ENCODE data around the gene SPAG16.

The SPAG16 gene

GRCh38 chr2:213566846-213567245 is 282.6 kb downstream of the SPAG16 start:
- Histone ChIP-seq H3K4me3 (no peak overlapping the region), H3K4me2 (no peak overlapping the region), H3K27me3 (no peaks in the 10 kb centered on the region), H3K9ac (no peak overlapping the region), H3K9me3 (no peaks in the 10 kb centered on the region), H4K20me1 (no peaks in the 10 kb centered on the region), H3K27ac (no peak overlapping the region), H3K4me1 (no peaks in the 10 kb centered on the region), H3K36me3 (no peaks in the 10 kb centered on the region)
- no peak for TF ChIP-seq Cebpa-rat (IDR thresholded peaks at IDR 0.05)

GRCh38 chr2:213609570-213610170 is 325.4 kb downstream of the SPAG16 start:
- no peak for TF ChIP-seq Cebpa-rat (IDR thresholded peaks at IDR 0.05)
- Histone ChIP-seq H3K9me3 (no peaks in the 10 kb centered on the region), H4K20me1 (no peaks in the 10 kb centered on the region), H3K4me3 (no peak overlapping the region), H3K36me3 (no peaks in the 10 kb centered on the region), H3K9ac (no peak overlapping the region), H3K27me3 (no peaks in the 10 kb centered on the region), H3K4me2 (no peak overlapping the region), H3K4me1 (no peaks in the 10 kb centered on the region), H3K27ac (no peak overlapping the region)

GRCh38 chr2:213627054-213627710 is 342.9 kb downstream of the SPAG16 start:
- no peak for TF ChIP-seq Cebpa-rat (IDR thresholded peaks at IDR 0.05)
- Histone ChIP-seq H3K9me3 (no peaks in the 10 kb centered on the region), H4K20me1 (no peaks in the 10 kb centered on the region), H3K4me2 (no peak overlapping the region), H3K36me3 (no peaks in the 10 kb centered on the region), H3K27ac (no peak overlapping the region), H3K4me3 (no peak overlapping the region), H3K27me3 (no peaks in the 10 kb centered on the region), H3K9ac (no peak overlapping the region), H3K4me1 (no peaks in the 10 kb centered on the region)

GRCh38 chr2:213627835-213628460 is 343.7 kb downstream of the SPAG16 start:
- no peak for TF ChIP-seq Cebpa-rat (IDR thresholded peaks at IDR 0.05)
- Histone ChIP-seq H3K4me2 (no peak overlapping the region), H3K4me3 (no peak overlapping the region), H3K9me3 (no peaks in the 10 kb centered on the region), H3K27ac (no peak overlapping the region), H3K4me1 (no peaks in the 10 kb centered on the region), H3K36me3 (no peaks in the 10 kb centered on the region), H3K27me3 (no peaks in the 10 kb centered on the region), H4K20me1 (no peaks in the 10 kb centered on the region), H3K9ac (no peak overlapping the region)

- H3K4me2 ChIP-seq = no peak overlapping the region
- H4K20me1 ChIP-seq = no peaks in the 10 kb centered on the region
- H3K36me3 ChIP-seq = no peaks in the 10 kb centered on the region
- no peaks in the 10 kb centered on the region for H3K27me3 ChIP-seq
- no peak overlapping the region for H3K27ac ChIP-seq
- H3K4me1 ChIP-seq = no peaks in the 10 kb centered on the region
- TF ChIP-seq Cebpa-rat (IDR thresholded peaks at IDR 0.05) = no peak
- no peaks in the 10 kb centered on the region for H3K9me3 ChIP-seq
- no peak overlapping the region for H3K9ac ChIP-seq
- no peak overlapping the region for H3K4me3 ChIP-seq
Observed at GRCh38 chr2:213640738-213641425, 356.6 kb downstream of the SPAG16 start.

GRCh38 chr2:213644926-213645325 is 360.7 kb downstream of the SPAG16 start:
- no peak for TF ChIP-seq Cebpa-rat (IDR thresholded peaks at IDR 0.05)
- no peaks in the 10 kb centered on the region for H3K4me1 ChIP-seq
- H3K27ac ChIP-seq = no peak overlapping the region
- no peak overlapping the region for H3K4me2 ChIP-seq
- no peak overlapping the region for H3K9ac ChIP-seq
- H3K4me3 ChIP-seq = no peak overlapping the region
- H3K27me3 ChIP-seq = no peaks in the 10 kb centered on the region
- H3K36me3 ChIP-seq = no peaks in the 10 kb centered on the region
- no peaks in the 10 kb centered on the region for H3K9me3 ChIP-seq
- no peaks in the 10 kb centered on the region for H4K20me1 ChIP-seq

GRCh38 chr2:213649176-213649575 is 364.9 kb downstream of the SPAG16 start:
- Histone ChIP-seq H3K36me3 (no peaks in the 10 kb centered on the region), H3K9ac (no peak overlapping the region), H3K4me3 (no peak overlapping the region), H3K9me3 (no peaks in the 10 kb centered on the region), H4K20me1 (no peaks in the 10 kb centered on the region), H3K27ac (no peak overlapping the region), H3K4me2 (no peak overlapping the region), H3K27me3 (no peaks in the 10 kb centered on the region), H3K4me1 (no peaks in the 10 kb centered on the region)
- TF ChIP-seq Cebpa-rat (IDR thresholded peaks at IDR 0.05) = no peak

- Histone ChIP-seq H3K27me3 (no peaks in the 10 kb centered on the region), H3K4me2 (no peak overlapping the region), H3K9ac (no peak overlapping the region), H3K27ac (no peak overlapping the region), H3K4me1 (no peaks in the 10 kb centered on the region), H3K36me3 (no peaks in the 10 kb centered on the region), H4K20me1 (no peaks in the 10 kb centered on the region), H3K4me3 (no peak overlapping the region), H3K9me3 (peaks cover 16% of the 10 kb centered on the region)
- no peak for TF ChIP-seq Cebpa-rat (IDR thresholded peaks at IDR 0.05)
Observed at GRCh38 chr2:213664817-213665216, 380.6 kb downstream of the SPAG16 start.

GRCh38 chr2:213669657-213670056 is 385.4 kb downstream of the SPAG16 start:
- Histone ChIP-seq H3K4me2 (no peak overlapping the region), H3K27me3 (no peaks in the 10 kb centered on the region), H3K4me3 (no peak overlapping the region), H3K27ac (no peak overlapping the region), H4K20me1 (no peaks in the 10 kb centered on the region), H3K9ac (no peak overlapping the region), H3K9me3 (peaks cover 9% of the 10 kb centered on the region; the same call in 1 of the 2 replicates), H3K36me3 (no peaks in the 10 kb centered on the region), H3K4me1 (no peaks in the 10 kb centered on the region)
- TF ChIP-seq Cebpa-rat (IDR thresholded peaks at IDR 0.05) = no peak

Data from BLaER1 (cell line).